Panc1 (cell line): ENCODE measurements around the gene FOXP2.

Experiments
- POLR2AphosphoS5 ChIP-seq: IDR thresholded peaks from 2 replicates; pipeline ENCODE4 v1.6.1; 2012; ENCODE audit warnings: mild to moderate bottlenecking, low read depth, low read length, moderate library complexity
- TF ChIP-seq, protein P1 (sequence below): fragments of 450-650 bp; IDR thresholded peaks from 2 replicates; pipeline ENCODE4 v1.5.1; 2017; ENCODE audit warnings: mild to moderate bottlenecking

DNA sequence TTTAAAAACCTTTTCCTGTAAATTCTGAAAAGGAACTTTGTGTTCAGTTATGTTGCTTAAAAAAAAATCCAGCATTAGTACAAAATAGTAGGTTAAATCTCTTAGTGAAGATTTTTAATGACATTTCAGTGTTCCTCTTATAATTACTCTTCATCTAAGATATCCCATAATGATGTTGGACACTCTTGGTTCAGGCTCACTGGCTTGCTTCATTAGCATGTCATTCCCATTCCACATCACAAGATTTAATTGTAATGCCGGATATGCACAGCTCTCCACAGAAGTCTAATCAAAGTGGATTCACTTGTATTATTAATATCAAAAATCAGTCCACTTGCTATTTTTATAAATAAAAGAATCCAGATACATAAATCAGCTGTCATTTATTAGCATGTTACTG, 327.3 kb downstream of the FOXP2 start:
- TF ChIP-seq, protein P1, sequence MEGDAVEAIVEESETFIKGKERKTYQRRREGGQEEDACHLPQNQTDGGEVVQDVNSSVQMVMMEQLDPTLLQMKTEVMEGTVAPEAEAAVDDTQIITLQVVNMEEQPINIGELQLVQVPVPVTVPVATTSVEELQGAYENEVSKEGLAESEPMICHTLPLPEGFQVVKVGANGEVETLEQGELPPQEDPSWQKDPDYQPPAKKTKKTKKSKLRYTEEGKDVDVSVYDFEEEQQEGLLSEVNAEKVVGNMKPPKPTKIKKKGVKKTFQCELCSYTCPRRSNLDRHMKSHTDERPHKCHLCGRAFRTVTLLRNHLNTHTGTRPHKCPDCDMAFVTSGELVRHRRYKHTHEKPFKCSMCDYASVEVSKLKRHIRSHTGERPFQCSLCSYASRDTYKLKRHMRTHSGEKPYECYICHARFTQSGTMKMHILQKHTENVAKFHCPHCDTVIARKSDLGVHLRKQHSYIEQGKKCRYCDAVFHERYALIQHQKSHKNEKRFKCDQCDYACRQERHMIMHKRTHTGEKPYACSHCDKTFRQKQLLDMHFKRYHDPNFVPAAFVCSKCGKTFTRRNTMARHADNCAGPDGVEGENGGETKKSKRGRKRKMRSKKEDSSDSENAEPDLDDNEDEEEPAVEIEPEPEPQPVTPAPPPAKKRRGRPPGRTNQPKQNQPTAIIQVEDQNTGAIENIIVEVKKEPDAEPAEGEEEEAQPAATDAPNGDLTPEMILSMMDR = no peak
- no peak for TF ChIP-seq POLR2AphosphoS5
